Ovary (tissue), 3 donors: Measurements from ENCODE around the gene GRPEL1.

Source experiments
- EP300 ChIP-seq: sonication (generic); formaldehyde crosslinking; IDR thresholded peaks from one replicate; pipeline ENCODE4 v1.6.1; 2017; ENCODE audit warnings: antibody characterized with exemption
- POLR2A ChIP-seq: fragments of 450-650 bp; IDR thresholded peaks from one replicate; pipeline ENCODE4 v1.6.1; 2017; ENCODE audit warnings: antibody characterized with exemption, mild to moderate bottlenecking, moderate library complexity
- TF ChIP-seq, protein P1 (sequence below), 3 donors: fragments of 450-650 bp in 2 of 3; fragments of 200-600 bp in 1 of 3; IDR thresholded peaks; one replicate each; pipeline versions ENCODE4 v1.5.1 to v1.8.0; 2016 to 2022; ENCODE audit warnings: antibody characterized with exemption in 3 of 3, mild to moderate bottlenecking in 1 of 3
- donor health status: DM: no; HTN: no; CAD: no.

DNA sequence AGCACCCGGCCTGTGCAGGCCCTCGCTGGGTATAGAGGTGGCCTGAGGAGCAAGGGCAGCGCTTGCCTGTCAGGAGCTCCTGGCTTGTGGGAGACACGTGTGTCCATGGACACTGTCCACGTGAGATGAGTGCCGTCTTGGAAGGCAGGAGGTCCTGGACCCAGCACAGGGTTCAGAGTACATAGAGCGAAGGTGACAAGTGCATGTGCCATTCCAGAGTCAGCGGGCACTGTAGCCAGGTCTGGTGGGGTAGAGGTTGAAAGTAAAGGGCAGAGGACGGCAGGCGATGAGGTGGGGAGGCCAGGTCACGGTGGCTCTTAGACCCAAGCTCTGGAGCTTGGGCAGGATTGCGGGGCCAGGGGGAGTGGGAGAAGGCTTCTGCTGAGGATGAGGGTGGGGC lies 53.0 kb downstream of the GRPEL1 start:
- TF ChIP-seq EP300 (no peak), POLR2A (no peak)
- TF ChIP-seq, protein P1, sequence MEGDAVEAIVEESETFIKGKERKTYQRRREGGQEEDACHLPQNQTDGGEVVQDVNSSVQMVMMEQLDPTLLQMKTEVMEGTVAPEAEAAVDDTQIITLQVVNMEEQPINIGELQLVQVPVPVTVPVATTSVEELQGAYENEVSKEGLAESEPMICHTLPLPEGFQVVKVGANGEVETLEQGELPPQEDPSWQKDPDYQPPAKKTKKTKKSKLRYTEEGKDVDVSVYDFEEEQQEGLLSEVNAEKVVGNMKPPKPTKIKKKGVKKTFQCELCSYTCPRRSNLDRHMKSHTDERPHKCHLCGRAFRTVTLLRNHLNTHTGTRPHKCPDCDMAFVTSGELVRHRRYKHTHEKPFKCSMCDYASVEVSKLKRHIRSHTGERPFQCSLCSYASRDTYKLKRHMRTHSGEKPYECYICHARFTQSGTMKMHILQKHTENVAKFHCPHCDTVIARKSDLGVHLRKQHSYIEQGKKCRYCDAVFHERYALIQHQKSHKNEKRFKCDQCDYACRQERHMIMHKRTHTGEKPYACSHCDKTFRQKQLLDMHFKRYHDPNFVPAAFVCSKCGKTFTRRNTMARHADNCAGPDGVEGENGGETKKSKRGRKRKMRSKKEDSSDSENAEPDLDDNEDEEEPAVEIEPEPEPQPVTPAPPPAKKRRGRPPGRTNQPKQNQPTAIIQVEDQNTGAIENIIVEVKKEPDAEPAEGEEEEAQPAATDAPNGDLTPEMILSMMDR (IDR thresholded peaks at IDR 0.05): no peak
